ENCODE data around the gene PRELID1. TPM values are rescaled to one million over a fixed set of nuclear protein-coding genes. Genes with fewer than 3 reads are reported as not detected.

The PRELID1 gene
- total RNA-seq, 1 donor from 2014 or later = 68.1 TPM

GRCh38 chr5:177311723-177312648, 8.4 kb downstream of the PRELID1 start, which contains the start of gene MXD3:
MXD3 (minus strand) TSS chr5:177311898; CDS start chr5:177311830, 68 bp downstream.
- DNase-seq (ENCODE audit: low spot score) = peak; percentile 96
- peak; percentile 87 for ATAC-seq

- no peak for ATAC-seq
- DNase-seq (ENCODE audit: low spot score) = no peak
Measured at GRCh38 chr5:177312649-177313181, 9.1 kb downstream of the PRELID1 start.

GRCh38 chr5:177313561-177314259, 10.1 kb downstream of the PRELID1 start:
- no peak for DNase-seq (ENCODE audit: low spot score)
- ATAC-seq = no peak

DNA sequence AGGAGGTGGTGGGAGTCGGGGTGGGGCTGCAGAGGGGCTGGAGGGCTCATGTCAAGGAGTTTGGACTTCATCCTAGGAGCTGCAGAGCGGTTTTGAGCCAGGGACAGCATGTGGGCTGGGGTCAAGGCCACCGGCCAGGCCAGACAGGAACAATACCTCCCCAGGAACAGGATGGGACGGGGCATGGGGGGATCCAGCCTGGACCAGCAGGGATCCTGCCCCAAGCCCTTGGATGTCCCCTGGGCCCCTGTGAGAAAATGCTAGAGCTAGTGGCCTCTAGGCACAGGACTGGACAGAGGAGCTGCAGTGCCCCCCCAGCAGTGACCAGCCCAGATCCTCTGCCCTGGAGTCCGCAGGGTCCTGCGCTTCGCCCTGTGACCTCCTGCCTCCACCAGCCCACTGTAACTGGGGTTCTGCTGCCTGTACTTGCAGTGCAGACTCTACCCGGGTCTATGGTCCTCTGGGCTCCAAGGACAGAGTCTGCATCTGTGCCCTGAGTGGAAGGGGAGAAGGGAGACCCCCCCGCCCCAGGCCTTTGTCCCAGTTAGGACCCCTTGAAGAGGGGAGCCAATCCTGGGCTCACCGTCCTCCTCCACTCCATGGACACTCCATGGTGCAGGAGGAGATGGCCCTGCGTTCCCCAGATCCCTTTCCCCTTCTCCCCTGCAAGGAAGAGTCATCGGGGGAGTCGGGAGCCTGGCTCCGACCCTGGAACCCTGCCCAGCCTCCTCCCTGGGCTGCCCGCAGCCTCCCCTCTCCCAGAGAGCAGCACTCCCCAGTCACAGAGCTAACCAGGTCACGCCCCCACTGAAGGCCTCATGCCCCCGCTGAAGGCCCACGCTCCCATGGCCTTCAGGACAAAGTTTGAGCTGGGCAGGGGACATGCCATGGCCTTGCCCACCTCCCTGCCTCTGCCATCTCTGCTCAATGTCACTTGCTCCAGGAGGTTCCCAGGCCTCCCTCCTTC, 11.1 kb downstream of the PRELID1 start:
- DNase-seq (ENCODE audit: low spot score) = no peak
- ATAC-seq = no peak

DNA sequence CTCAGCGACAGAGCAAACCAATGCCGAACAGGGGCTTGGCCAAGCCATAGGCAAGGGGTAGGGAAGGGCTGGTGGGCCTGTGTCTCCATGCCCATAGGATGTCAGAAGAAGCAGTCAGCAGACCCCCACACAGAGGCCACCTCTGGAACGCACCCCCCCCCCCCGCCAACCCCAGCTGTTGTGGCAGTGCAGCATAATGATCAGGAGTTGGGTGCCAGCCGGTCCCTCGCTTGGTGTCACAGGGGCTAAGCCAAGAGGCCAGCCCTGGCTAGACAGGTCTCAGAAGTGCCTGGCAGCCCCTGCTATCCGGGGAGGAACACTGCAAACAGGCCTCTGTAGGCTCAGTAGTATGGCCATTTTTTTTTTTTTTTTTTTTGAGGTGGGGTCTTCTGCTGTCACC, 11.8 kb downstream of the PRELID1 start:
- ATAC-seq = no peak
- DNase-seq (ENCODE audit: low spot score) = no peak

DNA sequence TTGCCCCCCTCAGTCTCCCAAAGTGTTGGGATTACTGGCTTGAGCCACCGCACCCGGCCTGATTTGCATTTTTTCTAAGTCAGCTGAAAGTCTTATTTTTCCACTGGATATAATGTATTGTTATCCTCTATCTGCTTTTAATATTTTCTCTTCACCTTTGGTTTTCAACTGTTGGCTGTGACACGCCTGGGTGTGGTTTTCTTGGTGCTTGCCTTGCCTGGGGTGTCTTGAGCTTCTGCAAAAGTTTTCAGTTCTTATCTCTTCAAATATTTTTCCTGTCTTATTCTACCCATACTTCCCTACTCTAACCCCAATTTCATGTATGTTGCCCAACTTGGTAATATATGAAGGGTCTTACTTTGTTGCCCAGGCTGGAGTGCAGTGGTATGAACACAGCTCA, 12.4 kb downstream of the PRELID1 start:
- no peak for DNase-seq (ENCODE audit: low spot score)
- ATAC-seq = no peak

DNA sequence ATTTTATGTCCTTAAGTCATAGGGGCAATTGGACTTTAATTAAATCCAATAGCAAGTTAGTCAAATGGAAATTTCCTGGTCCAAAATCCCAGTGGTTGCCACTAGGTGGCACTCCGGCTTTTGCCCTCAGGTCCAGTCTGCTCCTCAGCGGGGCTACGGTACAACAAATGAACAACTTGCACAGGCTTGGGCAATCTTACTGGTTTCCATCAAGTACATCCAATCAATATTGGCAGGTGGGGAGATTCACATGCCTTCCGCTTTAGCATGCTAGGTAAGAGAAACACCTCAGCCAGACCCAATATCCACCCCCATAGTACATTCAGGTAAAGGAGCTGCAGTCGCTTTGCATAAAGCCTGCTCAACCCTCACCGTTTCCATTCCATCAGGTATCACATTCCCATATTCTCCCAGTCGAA, 14.4 kb downstream of the PRELID1 start:
- DNase-seq (ENCODE audit: low spot score) (peak; percentile 84), ATAC-seq (peak; percentile 93)

DNA sequence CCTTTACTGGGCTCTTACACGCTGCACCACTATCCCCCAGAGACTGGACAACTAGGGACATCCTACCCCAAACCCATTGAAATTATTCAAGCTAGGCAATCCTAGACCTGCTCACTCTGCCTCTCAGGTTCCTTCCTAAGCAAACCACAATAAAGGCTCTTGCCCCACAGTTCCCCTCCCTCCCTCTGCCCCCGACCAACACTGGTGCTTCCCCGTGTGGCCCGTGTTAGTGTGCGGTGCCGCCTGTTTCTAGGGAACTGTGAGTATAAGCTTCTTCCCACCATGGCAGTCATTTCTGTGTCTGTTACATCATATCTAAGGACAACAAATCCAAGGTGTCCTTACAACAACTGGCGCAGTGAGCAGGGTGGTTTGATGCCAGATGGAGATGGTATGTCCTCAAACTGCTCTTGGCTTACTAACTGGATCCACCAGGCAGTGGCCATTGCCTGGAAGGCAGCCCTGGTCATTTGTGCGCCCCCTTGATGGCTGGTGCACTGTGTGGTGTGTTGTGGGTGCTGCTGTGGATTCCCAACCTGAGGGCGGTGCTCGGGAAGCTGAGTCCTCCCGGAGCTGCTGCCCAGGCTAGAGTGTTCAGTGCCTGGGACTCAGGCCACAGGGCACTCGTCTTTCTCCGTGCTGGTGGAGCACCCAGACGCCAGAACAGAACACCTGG, 16.5 kb downstream of the PRELID1 start:
- DNase-seq (ENCODE audit: low spot score) (no peak), ATAC-seq (no peak)

GRCh38 chr5:177320879-177321278, 17.3 kb downstream of the PRELID1 start:
- DNase-seq (ENCODE audit: low spot score) = no peak
- no peak for ATAC-seq

DNA sequence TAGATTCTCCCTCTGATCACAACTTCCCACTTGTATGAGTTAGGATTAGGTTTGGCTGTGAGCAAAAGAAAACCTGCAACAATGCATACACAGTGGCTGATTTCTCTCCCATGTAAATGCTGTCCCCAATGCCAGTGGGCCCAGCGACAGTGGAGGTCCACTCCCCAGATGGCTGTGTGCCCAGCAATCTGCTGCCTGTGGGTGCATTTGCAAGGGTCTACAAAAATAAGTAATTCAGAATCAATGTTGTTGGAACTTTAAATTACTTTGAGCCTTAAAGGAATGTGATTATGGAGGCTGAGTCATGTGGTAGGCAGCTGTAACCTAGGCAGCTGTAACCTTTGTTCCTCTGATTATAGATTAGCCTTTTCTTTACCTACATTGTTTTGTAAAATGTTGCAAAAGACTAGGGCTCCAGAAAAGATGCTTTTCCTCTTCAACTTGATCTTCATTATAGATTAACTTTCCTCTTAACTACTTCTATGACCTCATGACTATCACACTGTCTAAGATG, 22.3 kb downstream of the PRELID1 start:
- DNase-seq (ENCODE audit: low spot score) (no peak), ATAC-seq (peak; percentile 51)

DNA sequence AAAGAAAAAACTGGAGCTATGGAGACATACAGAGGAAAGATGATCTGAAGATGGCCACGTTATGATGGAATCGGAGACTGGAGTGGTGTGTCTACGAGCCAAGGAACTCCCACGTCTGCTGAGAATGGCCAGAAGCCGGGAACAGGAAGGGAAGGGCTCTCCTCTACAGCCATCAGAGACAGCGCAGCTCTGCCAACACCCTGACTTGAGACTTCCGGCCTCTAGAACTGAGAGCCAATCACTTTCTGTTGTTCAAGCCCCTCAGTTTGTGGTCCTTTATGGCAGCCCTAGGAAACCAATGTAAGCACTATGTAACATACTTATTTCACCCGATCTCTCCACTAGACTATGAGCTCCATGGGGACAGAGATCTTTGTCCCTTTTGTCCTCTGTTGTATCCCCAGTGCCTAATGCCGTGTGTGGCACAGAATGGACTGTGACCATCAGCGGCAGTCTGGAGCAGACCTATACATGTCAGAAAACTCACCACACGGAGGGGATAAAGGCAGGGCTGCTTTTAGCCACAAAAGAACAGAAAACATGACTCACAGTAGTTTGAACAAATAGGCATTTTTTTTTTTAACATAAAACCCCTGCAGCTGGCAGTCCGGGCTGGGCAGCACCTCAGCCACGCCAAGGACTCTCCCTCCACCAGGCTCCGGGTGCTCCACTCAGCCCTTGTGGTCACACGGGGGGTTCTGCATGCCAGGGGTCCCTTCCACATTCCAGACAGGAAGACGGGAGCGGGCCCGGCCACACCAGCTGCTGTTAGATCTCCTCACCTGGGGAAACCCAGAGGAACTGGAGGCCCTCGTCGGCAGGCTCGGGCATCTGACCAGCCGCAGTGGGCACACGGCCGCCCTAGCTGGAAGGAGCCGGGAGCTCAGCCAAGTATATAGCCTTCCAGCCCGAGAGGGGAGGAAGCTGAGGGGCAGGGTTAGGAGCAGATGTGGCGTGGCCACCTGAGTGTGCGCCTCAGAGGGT, 24.2 kb downstream of the PRELID1 start:
- DNase-seq (ENCODE audit: low spot score) (no peak), ATAC-seq (peak; percentile 34)

DNA sequence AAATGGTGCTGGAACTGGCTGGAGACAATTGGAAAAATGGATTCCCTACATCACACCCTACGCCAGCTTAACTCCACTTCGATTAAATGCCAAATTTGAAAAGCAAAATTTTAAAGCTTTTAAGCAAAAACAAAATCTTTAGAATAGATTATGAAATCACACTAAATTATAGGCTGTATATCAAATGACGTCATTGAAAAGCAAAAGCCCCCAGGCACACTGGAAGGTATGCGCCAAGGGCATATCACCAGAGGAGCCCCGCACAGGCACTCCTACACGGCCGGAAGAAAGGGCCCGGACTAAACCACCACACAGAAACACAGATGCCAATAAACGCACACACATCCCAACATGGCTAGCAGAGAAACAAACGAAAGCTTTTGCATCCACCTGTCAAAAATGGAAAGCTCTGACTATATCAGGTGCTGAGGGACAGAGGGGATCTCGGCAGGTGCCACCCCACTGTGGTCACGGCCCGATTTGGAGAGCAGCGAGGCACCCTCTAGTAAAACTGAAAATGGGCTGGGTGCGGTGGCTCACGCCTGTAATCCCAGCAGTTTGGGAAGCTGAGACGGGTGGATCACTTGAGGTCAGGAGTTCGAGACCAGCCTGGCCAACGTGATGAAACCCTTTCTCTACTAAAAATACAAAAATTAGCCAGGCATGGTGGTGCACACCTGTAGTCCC, 25.1 kb downstream of the PRELID1 start:
- ATAC-seq (no peak), DNase-seq (ENCODE audit: low spot score) (no peak)

- no peak for ATAC-seq
- DNase-seq (ENCODE audit: low spot score) = no peak
Measured at GRCh38 chr5:177329883-177330282, 26.3 kb downstream of the PRELID1 start.

DNA sequence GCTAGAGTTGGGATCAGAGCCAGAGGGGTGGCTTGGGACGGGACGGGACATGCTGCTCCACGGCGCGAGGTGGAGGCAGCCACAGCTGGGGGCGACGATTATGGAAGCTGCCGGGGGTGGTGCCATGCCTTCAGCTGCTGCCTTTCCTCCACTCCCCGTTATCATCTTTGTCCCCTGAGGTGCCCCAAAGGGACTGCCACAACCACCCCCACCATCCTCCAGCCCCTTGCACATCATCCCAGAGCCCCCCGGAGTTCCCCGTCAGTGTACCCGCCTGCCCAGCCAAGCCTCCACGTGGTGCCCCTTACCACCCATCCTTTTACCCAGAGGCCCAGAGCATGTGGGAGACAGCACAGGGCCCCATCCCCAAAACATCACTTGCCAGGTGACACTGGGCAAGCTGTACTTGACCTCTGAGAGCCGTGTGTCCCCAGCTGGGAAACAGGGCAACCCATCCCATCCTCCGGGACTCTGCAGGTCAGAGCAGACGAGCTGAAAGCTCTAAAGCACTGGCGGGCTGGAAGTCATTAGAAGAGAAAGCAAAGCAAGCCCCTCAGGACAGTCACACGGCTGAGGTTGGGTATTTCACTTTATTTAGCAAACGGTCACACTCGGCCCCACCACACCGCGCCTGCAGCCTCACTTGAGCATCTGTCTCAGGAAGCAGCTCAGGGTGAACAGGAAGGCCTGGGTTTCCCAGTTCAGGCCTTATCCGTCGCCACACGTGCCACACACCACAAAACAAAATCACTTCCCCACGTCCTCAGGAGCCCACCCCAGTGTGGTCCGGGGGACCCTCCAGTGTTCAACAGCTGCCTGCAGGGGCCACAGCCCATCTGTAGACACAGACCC, 27.6 kb downstream of the PRELID1 start:
- ATAC-seq (no peak), DNase-seq (ENCODE audit: low spot score) (no peak)

DNA sequence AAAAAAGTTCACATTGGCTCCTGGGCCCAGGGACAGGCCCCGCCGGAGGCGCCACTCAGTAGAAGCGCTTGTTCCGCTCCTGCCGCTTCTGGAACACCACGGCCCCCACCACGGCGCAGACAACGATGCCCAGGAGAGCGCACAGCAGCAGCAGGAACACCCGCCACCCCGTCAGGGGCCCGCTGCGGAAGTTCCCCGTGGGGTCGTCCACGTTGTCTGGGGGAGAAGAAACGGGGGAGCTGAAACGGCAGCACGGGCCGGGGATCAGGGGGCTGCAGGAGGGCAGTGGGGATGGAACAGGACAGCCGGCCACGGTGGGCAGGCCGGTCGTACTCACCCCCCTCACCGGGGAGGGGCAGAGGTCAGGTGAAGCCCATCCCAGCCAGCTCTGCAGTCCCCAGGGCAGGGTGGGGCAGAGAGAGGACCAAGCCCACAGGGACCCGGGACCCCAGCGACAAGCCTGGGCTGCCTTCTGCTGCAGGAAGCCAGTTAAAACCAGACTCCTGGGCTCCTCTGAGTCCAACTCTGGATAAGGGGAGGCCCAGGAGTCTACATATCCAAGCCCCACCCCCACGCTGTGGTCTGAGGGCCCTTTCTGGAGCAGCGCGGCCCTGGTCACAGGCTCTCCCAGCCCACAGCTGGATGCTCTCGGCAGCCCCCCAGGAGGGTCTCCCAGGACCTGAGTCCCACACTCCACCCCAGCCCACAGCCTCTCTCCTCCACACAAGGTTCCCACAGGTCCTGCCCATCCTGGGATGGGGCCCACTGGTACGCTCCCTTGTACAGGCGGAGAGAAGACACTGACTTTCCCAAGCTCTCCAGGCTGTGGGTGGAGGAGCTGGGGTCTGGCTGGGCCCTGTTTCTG, 28.7 kb downstream of the PRELID1 start:
- DNase-seq (ENCODE audit: low spot score) (no peak), ATAC-seq (no peak)

DNA sequence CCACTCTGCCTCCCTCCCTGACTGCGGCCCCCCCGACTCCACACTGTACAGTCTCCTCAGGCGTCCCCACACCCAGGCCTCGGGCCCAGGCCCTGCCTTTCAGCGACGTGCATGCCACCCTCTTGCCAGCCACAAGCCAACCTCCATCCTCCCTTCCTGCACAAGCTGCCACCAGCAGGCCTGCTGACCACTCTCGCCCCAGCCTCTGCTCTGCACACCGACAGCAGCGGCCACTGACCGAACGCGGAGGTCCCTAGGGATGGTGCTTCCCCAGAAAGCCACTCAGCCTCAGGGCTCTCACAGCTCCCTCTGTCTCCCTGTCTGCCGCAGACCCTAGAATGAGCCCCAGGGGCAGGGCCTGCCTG, 29.3 kb downstream of the PRELID1 start:
- no peak for ATAC-seq
- no peak for DNase-seq (ENCODE audit: low spot score)
